Endothelial cell of umbilical vein (primary cell): ENCODE measurements around the gene MTCL1. TPM values are rescaled to one million over a fixed set of nuclear protein-coding genes. Genes with fewer than 3 reads are reported as not detected.

ENCODE experiments used
- BruUV-seq: library from RNA; stranded (reverse); fragments of 400-500 nt; replicated peaks from 2 replicates; lab custom pipeline; 2021; lab: Mats Ljungman, UMichigan
- CTCF ChIA-PET: fragments of 300-600, 350-600 bp; sonication (Branson Sonifier 250); formaldehyde crosslinking; loops from one replicate; lab custom pipeline; 2021; ENCODE audit warnings: antibody characterized with exemption, inconsistent platforms; lab: Charles Lee
- POLR2A ChIA-PET: fragments of 300-600, 350-600 bp; sonication (Branson Sonifier 250); formaldehyde crosslinking; loops from one replicate; lab custom pipeline; 2021; ENCODE audit warnings: antibody characterized with exemption, inconsistent platforms; lab: Charles Lee
- DNase-seq: peaks from one replicate; pipeline ENCODE4 v3.0.0-alpha.2; 2011; ENCODE audit warnings: low read depth, low spot score
- FAIRE-seq: peaks from 2 replicates; lab custom pipeline; 2011; peaks lifted over from hg19 to GRCh38; lab: Jason Lieb, UNC
- H2AFZ ChIP-seq: 2 replicates; pipeline ENCODE4 v1.6.0; 2012; ENCODE audit warnings: low read depth, low read length, control low read depth, inconsistent platforms
- H3K27ac ChIP-seq: 2 replicates; pipeline ENCODE4 v1.5.1; 2011; ENCODE audit warnings: low read depth, mild to moderate bottlenecking, control low read depth, low read length, moderate library complexity; ENCODE audit not compliant: insufficient read depth
- H3K27me3 ChIP-seq, 2 experiments: 2 replicates each; pipeline versions ENCODE4 v1.6.0 to v1.6.1; 2011; ENCODE audit warnings: low read length in 2 of 2, mixed read lengths in 1 of 2; ENCODE audit not compliant: control insufficient read depth in 2 of 2, insufficient read depth in 2 of 2
- H3K36me3 ChIP-seq, 2 experiments: 2 replicates in 1 of 2; 3 replicates in 1 of 2; pipeline ENCODE4 v1.5.1; 2011; ENCODE audit warnings: low read length in 2 of 2, mild to moderate bottlenecking in 1 of 2, moderate library complexity in 1 of 2; ENCODE audit not compliant: control insufficient read depth in 2 of 2, insufficient read depth in 2 of 2; ENCODE audit errors: extremely low read depth in 1 of 2
- H3K4me1 ChIP-seq: 3 replicates; pipeline ENCODE4 v1.5.1; 2011; ENCODE audit warnings: mild to moderate bottlenecking, low read length; ENCODE audit not compliant: control insufficient read depth, insufficient read depth; ENCODE audit errors: extremely low read depth
- H3K4me2 ChIP-seq: 2 replicates; pipeline ENCODE4 v1.6.1; 2011; ENCODE audit warnings: low read length, control low read depth, mixed read lengths; ENCODE audit not compliant: insufficient read depth
- H3K4me3 ChIP-seq, 3 experiments: fragments of 200-600 bp in 1 of 3; sonication (generic), shearing (Covaris generic) in 1 of 3; replicated peaks in 1 of 3; 2 replicates each; pipeline ENCODE4 v1.5.1; 2011 to 2016; ENCODE audit warnings: control low read depth in 3 of 3, low read length in 3 of 3, mild to moderate bottlenecking in 2 of 3, inconsistent platforms in 1 of 3, low read depth in 1 of 3, moderate library complexity in 1 of 3; ENCODE audit not compliant: insufficient read depth in 1 of 3
- H3K79me2 ChIP-seq: 2 replicates; pipeline ENCODE4 v1.6.0; 2012; ENCODE audit warnings: low read length, inconsistent platforms; ENCODE audit not compliant: control insufficient read depth, insufficient read depth
- H3K9ac ChIP-seq: replicated peaks from 2 replicates; pipeline ENCODE3; 2011; ENCODE audit warnings: low read length, control low read depth; ENCODE audit not compliant: insufficient read depth; ENCODE audit errors: extremely low read depth
- H3K9me1 ChIP-seq: replicated peaks from 3 replicates; pipeline ENCODE4 v1.6.0; 2011; ENCODE audit warnings: mild to moderate bottlenecking, low read length; ENCODE audit not compliant: control insufficient read depth, insufficient read depth; ENCODE audit errors: extremely low read depth
- H3K9me3 ChIP-seq: replicated peaks from 2 replicates; pipeline ENCODE4 v1.5.1; 2012; ENCODE audit warnings: low read length, inconsistent platforms; ENCODE audit not compliant: control insufficient read depth, insufficient read depth
- H4K20me1 ChIP-seq: replicated peaks from 2 replicates; pipeline ENCODE3; 2011; ENCODE audit warnings: mild to moderate bottlenecking, low read length; ENCODE audit not compliant: control insufficient read depth, insufficient read depth; ENCODE audit errors: extremely low read depth
- CTCF ChIP-seq, 2 donors: IDR thresholded peaks; 1 replicate in 1 of 2; 2 replicates in 1 of 2; pipeline ENCODE4 v1.5.1; 2011; ENCODE audit warnings: low read length in 2 of 2, mild to moderate bottlenecking in 2 of 2, moderate library complexity in 2 of 2, control low read depth in 1 of 2, inconsistent platforms in 1 of 2, low read depth in 1 of 2; ENCODE audit not compliant: insufficient read depth in 1 of 2; ENCODE audit errors: extremely low read depth in 1 of 2
- EZH2 ChIP-seq: IDR thresholded peaks from 2 replicates; pipeline ENCODE4 v1.6.1; 2012; ENCODE audit warnings: borderline replicate concordance, low read depth, mild to moderate bottlenecking, moderate library complexity, low read length, inconsistent platforms; ENCODE audit not compliant: severe bottlenecking
- FOS ChIP-seq: IDR thresholded peaks from 2 replicates; pipeline ENCODE4 v1.6.1; 2011; ENCODE audit warnings: mild to moderate bottlenecking, low read length, moderate library complexity, borderline replicate concordance; ENCODE audit not compliant: insufficient read depth
- GATA2 ChIP-seq: IDR thresholded peaks from 2 replicates; pipeline ENCODE4 v1.7.0; 2011; ENCODE audit warnings: low read depth, mild to moderate bottlenecking, moderate library complexity, mixed read lengths, low read length; ENCODE audit not compliant: insufficient read length, insufficient read depth
- JUN ChIP-seq: IDR thresholded peaks from 2 replicates; pipeline ENCODE4 v1.6.1; 2011; ENCODE audit warnings: borderline replicate concordance, low read depth; ENCODE audit not compliant: insufficient read length, insufficient read depth
- MAX ChIP-seq: IDR thresholded peaks from 2 replicates; pipeline ENCODE4 v1.6.1; 2011; ENCODE audit not compliant: insufficient read depth, insufficient read length
- MYC ChIP-seq: IDR thresholded peaks from one replicate; pipeline ENCODE4 v1.6.1; 2011; ENCODE audit warnings: mild to moderate bottlenecking, low read depth, low read length
- POLR2A ChIP-seq: IDR thresholded peaks from 2 replicates; pipeline ENCODE4 v1.6.1; 2012; ENCODE audit warnings: low read depth, mild to moderate bottlenecking, control low read depth, low read length
- POLR2AphosphoS5 ChIP-seq: IDR thresholded peaks from 2 replicates; pipeline ENCODE4 v1.6.1; 2012; ENCODE audit warnings: low read depth, mild to moderate bottlenecking, control low read depth, low read length, moderate library complexity; ENCODE audit not compliant: insufficient read depth
- dilution Hi-C: fragments of 300-500 bp; cut with MboI; formaldehyde crosslinking; loops from one replicate; pipeline ENCODE4 v1.15.0; 2019; ENCODE audit warnings: low sequenced_read_pairs; ENCODE audit not compliant: extremely low pct_ligation_motif_present
- intact Hi-C: fragments of 100-400 bp; cut with micrococcal nuclease; formaldehyde crosslinking; loops from one replicate; pipeline ENCODE4 v1.10.0; 2022
- polyA plus RNA-seq, 4 experiments: library from polyadenylated mRNA; depleted of rRNA in 3 of 4; stranded (reverse) in 3 of 4; unstranded in 1 of 4; fragments of >200 nt; gene quantifications; 2 replicates each; pipeline versions ENCODE4 v1.2.1 to v1.2.3, GENCODE V29; 2011 to 2012; ENCODE audit warnings: missing spikeins in 1 of 4
- total RNA-seq: library from RNA; stranded (reverse); gene quantifications from 2 replicates; pipeline ENCODE4 v1.2.3, GENCODE V29; 2021

The MTCL1 gene
- total and polyA plus RNA-seq, 2 donors (not counting 3 experiments of a cell fraction or from before 2014, with no cell fraction given): 11.9 to 75.7 TPM

GRCh38 chr18:8844721-8845148 lies 139.4 kb downstream of the MTCL1 start:
- intact Hi-C loops (no loop called here), dilution Hi-C loops (no loop called here)
- peaks cover 6 to 17% of the 10 kb centered on the region in 2 experiments for H3K27me3 ChIP-seq
- TF ChIP-seq EZH2: no peak
- TF ChIP-seq GATA2: no peak
- TF ChIP-seq MAX: no peak
- TF ChIP-seq FOS: no peak
- no peak for TF ChIP-seq MYC
- no peak for TF ChIP-seq POLR2A
- no peak for TF ChIP-seq POLR2AphosphoS5
- no peak for TF ChIP-seq CTCF (IDR thresholded peaks at IDR 0.05; ENCODE audit: extremely low read depth in 1 of 2, insufficient read depth in 1 of 2, low read depth in 1 of 2, low read length in 2 of 2)
- no peak for TF ChIP-seq JUN
- CTCF ChIA-PET: no interaction called here
- no peak overlapping the region for H3K4me3 ChIP-seq
- no peaks in the 10 kb centered on the region for H3K79me2 ChIP-seq
- no peak overlapping the region for H2AFZ ChIP-seq
- BruUV-seq: no TSS peak
- H3K27ac ChIP-seq: no peak overlapping the region
- H3K36me3 ChIP-seq: no peaks in the 10 kb centered on the region
- POLR2A ChIA-PET: no interaction called here
- no peak overlapping the region for H3K9ac ChIP-seq
- no peaks in the 10 kb centered on the region for H3K9me1 ChIP-seq
- H4K20me1 ChIP-seq: no peaks in the 10 kb centered on the region
- DNase-seq (no peak), FAIRE-seq (no peak)
- H3K9me3 ChIP-seq: no peaks in the 10 kb centered on the region
- no peak overlapping the region for H3K4me2 ChIP-seq
- no peaks in the 10 kb centered on the region for H3K4me1 ChIP-seq
